ENCODE data around the gene XYLT2.

DNA sequence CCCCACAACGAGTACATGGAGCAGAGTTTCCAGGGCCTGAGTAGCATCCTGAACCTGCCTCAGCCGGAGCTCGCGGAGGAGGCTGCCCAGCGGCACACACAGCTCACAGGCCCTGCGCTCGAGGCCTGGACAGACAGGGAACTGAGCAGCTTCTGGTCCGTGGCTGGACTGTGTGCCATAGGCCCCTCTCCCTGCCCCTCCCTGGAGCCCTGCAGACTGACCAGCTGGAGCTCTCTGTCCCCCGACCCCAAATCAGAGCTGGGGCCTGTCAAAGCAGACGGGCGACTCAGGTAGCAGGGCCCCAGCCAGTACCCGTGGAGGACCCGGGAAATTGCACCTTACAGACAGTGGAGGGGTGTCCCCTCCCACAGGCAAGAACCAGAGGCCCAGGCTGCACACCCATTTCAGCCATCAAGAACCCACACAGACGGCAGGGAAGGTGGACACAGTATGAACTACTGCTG lies 14.1 kb downstream of the XYLT2 start:
- TF ChIP-seq, protein P1, sequence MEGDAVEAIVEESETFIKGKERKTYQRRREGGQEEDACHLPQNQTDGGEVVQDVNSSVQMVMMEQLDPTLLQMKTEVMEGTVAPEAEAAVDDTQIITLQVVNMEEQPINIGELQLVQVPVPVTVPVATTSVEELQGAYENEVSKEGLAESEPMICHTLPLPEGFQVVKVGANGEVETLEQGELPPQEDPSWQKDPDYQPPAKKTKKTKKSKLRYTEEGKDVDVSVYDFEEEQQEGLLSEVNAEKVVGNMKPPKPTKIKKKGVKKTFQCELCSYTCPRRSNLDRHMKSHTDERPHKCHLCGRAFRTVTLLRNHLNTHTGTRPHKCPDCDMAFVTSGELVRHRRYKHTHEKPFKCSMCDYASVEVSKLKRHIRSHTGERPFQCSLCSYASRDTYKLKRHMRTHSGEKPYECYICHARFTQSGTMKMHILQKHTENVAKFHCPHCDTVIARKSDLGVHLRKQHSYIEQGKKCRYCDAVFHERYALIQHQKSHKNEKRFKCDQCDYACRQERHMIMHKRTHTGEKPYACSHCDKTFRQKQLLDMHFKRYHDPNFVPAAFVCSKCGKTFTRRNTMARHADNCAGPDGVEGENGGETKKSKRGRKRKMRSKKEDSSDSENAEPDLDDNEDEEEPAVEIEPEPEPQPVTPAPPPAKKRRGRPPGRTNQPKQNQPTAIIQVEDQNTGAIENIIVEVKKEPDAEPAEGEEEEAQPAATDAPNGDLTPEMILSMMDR (IDR thresholded peaks at IDR 0.05), result no peak
- TF ChIP-seq POLR2A (IDR thresholded peaks at IDR 0.05), result no peak

All from right lobe of liver (tissue), 4 donors.